Ishikawa (cell line): ENCODE data around the gene BLCAP.

Source experiments
- CREB1 ChIP-seq: IDR thresholded peaks from 2 replicates; pipeline ENCODE4 v1.6.1; 2012; ENCODE audit warnings: low read depth
- EGR1 ChIP-seq: IDR thresholded peaks from 2 replicates; pipeline ENCODE4 v1.6.1; 2012
- EP300 ChIP-seq: IDR thresholded peaks from 2 replicates; pipeline ENCODE4 v1.6.1; 2012; ENCODE audit warnings: borderline replicate concordance
- RAD21 ChIP-seq: IDR thresholded peaks from 2 replicates; pipeline ENCODE4 v1.6.1; 2012; ENCODE audit warnings: low read depth
- YY1 ChIP-seq: IDR thresholded peaks from 2 replicates; pipeline ENCODE4 v1.6.1; 2012; ENCODE audit warnings: low read depth
- ZBTB7A ChIP-seq: IDR thresholded peaks from 2 replicates; pipeline ENCODE4 v1.6.1; 2012; ENCODE audit warnings: low read depth
- TF ChIP-seq, protein P1 (sequence below): IDR thresholded peaks from 2 replicates; pipeline ENCODE4 v1.6.1; 2012
- TF ChIP-seq, protein P2 (sequence below): IDR thresholded peaks from 2 replicates; pipeline ENCODE4 v1.6.1; 2012

DNA sequence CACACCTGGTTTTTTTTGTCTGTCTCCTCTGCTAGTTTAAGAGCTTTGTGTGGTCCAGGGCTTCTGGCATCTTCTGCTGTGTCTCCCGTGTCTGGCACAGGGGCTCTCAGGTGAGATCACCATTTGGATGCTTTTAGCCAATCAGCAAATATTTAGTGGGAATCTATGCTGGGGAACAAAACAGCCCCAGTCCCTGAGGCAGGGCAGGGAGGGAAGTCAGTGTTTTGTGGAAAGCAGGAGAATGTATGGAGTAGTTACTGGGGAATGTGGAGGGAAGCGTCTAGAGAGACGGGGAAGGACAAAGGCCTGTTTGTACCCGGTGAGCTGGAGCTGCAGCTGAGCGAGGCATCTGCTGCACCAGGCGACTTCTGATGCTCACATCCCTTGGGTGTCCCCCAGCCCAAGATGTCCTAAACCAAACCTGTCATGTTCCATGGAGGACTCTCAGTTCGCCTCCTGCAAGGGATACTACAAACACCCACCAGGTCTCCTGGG lies 55.9 kb downstream of the BLCAP start:
- TF ChIP-seq CREB1 (no peak), RAD21 (no peak), EP300 (no peak), YY1 (no peak), EGR1 (no peak), ZBTB7A (no peak)
- TF ChIP-seq, protein P1, sequence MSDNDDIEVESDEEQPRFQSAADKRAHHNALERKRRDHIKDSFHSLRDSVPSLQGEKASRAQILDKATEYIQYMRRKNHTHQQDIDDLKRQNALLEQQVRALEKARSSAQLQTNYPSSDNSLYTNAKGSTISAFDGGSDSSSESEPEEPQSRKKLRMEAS: no peak
- TF ChIP-seq, protein P2, sequence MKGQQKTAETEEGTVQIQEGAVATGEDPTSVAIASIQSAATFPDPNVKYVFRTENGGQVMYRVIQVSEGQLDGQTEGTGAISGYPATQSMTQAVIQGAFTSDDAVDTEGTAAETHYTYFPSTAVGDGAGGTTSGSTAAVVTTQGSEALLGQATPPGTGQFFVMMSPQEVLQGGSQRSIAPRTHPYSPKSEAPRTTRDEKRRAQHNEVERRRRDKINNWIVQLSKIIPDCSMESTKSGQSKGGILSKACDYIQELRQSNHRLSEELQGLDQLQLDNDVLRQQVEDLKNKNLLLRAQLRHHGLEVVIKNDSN: no peak
